HepG2 (cell line): ENCODE results near the gene PROX1. TPM values are rescaled to one million over a fixed set of nuclear protein-coding genes. Genes with fewer than 3 reads are reported as not detected.

Experiments used
- AHR ChIP-seq: IDR thresholded peaks from 2 replicates; pipeline ENCODE4 v1.6.1; 2018; ENCODE audit warnings: missing genetic modification reagents, missing compliant biosample characterization
- ERF ChIP-seq: IDR thresholded peaks from 2 replicates; pipeline ENCODE4 v1.6.1; 2018; ENCODE audit warnings: missing biosample characterization, missing genetic modification reagents
- ETV5 ChIP-seq: IDR thresholded peaks from 2 replicates; pipeline ENCODE4 v1.6.1; 2018; ENCODE audit warnings: missing biosample characterization, missing genetic modification reagents, inconsistent platforms, borderline replicate concordance
- KAT2B ChIP-seq: fragments of 150-350 bp; IDR thresholded peaks from 2 replicates; pipeline ENCODE4 v1.6.1; 2014; ENCODE audit warnings: low read depth, low read length, borderline replicate concordance
- KLF16 ChIP-seq, 2 experiments: sonication (generic) in 1 of 2; formaldehyde crosslinking in 1 of 2; IDR thresholded peaks; 2 replicates each; pipeline versions ENCODE4 v1.6.1 to v1.8.0; 2016 to 2023; ENCODE audit warnings: missing genetic modification reagents in 2 of 2, missing compliant biosample characterization in 1 of 2
- MIER2 ChIP-seq: IDR thresholded peaks from 2 replicates; pipeline ENCODE4 v1.6.1; 2016; ENCODE audit warnings: missing biosample characterization, missing genetic modification reagents
- NR2F1 ChIP-seq, 2 experiments: fragments of 450-650 bp in 1 of 2; formaldehyde crosslinking in 1 of 2; IDR thresholded peaks; 2 replicates each; pipeline versions ENCODE4 v1.5.0 to v1.6.1; 2016 to 2020; ENCODE audit warnings: mild to moderate bottlenecking in 1 of 2, missing compliant biosample characterization in 1 of 2, missing genetic modification reagents in 1 of 2, moderate library complexity in 1 of 2
- SMAD3 ChIP-seq: sonication (generic); formaldehyde crosslinking; IDR thresholded peaks from 2 replicates; pipeline ENCODE4 v1.4.0; 2020; ENCODE audit warnings: missing genetic modification reagents
- SOX13 ChIP-seq, 3 experiments: fragments of 450-650 bp in 1 of 3; sonication (generic) in 1 of 3; formaldehyde crosslinking in 1 of 3; IDR thresholded peaks in 2 of 3; conservative IDR thresholded peaks in 1 of 3; 2 replicates each; pipeline versions ENCODE4 v1.5.0 to v1.6.1; 2016 to 2020; ENCODE audit warnings: antibody characterized with exemption in 1 of 3, mild to moderate bottlenecking in 1 of 3, missing compliant biosample characterization in 1 of 3, missing genetic modification reagents in 1 of 3, moderate library complexity in 1 of 3
- SOX5 ChIP-seq: IDR thresholded peaks from 2 replicates; pipeline ENCODE4 v1.6.1; 2016; ENCODE audit warnings: borderline replicate concordance
- TBX2 ChIP-seq: sonication (generic); formaldehyde crosslinking; IDR thresholded peaks from 2 replicates; pipeline ENCODE4 v1.5.0; 2020; ENCODE audit warnings: missing genetic modification reagents, mild to moderate bottlenecking, borderline replicate concordance
- ZNF12 ChIP-seq: sonication (generic); formaldehyde crosslinking; IDR thresholded peaks from 2 replicates; pipeline ENCODE4 v1.5.0; 2020; ENCODE audit warnings: missing genetic modification reagents
- ZNF143 ChIP-seq: sonication (generic); formaldehyde crosslinking; IDR thresholded peaks from 2 replicates; pipeline ENCODE4 v1.4.0; 2020; ENCODE audit warnings: missing genetic modification reagents
- ZNF7 ChIP-seq: IDR thresholded peaks from 2 replicates; pipeline ENCODE4 v1.6.1; 2016; ENCODE audit warnings: missing biosample characterization, missing genetic modification reagents
- ZSCAN30 ChIP-seq: sonication (generic); formaldehyde crosslinking; IDR thresholded peaks from 2 replicates; pipeline ENCODE4 v1.5.0; 2020; ENCODE audit warnings: mild to moderate bottlenecking, missing genetic modification reagents
- polyA plus RNA-seq, 8 experiments: library from polyadenylated mRNA; depleted of rRNA in 3 of 8; stranded (reverse) in 7 of 8; unstranded in 1 of 8; fragments of >200 nt; fragmentation: Illumina TruSeq in 4 of 8; extraction: Trizol in 4 of 8; gene quantifications; 2 replicates each; pipeline versions ENCODE4 v1.2.1 to v1.2.3, GENCODE V29; 2011 to 2016; ENCODE audit warnings: low read depth in 4 of 8, missing spikeins in 1 of 8, mixed read lengths in 1 of 8; ENCODE audit not compliant: insufficient read depth in 1 of 8
- total RNA-seq, 5 experiments: library from RNA; depleted of rRNA; stranded (reverse); fragments of >200 nt; fragmentation: Illumina TruSeq; extraction: Trizol; gene quantifications; 2 replicates each; pipeline ENCODE4 v1.2.3, GENCODE V29; 2016; ENCODE audit warnings: low read depth in 1 of 5
- TF ChIP-seq, protein P1 (sequence below): sonication (generic); formaldehyde crosslinking; IDR thresholded peaks from 2 replicates; pipeline ENCODE4 v1.4.0; 2020; ENCODE audit warnings: missing genetic modification reagents
- TF ChIP-seq, protein P2 (sequence below): sonication (generic); formaldehyde crosslinking; IDR thresholded peaks from 2 replicates; pipeline ENCODE4 v1.4.0; 2020; ENCODE audit warnings: missing genetic modification reagents
- TF ChIP-seq, protein P3 (sequence below): sonication (generic); formaldehyde crosslinking; IDR thresholded peaks from 2 replicates; pipeline ENCODE4 v1.4.0; 2020; ENCODE audit warnings: missing genetic modification reagents
- TF ChIP-seq, protein P4 (sequence below): IDR thresholded peaks from 2 replicates; pipeline ENCODE4 v1.6.1; 2018; ENCODE audit warnings: missing genetic modification reagents, mild to moderate bottlenecking, missing compliant biosample characterization
- TF ChIP-seq, protein P5 (sequence below): sonication (generic); formaldehyde crosslinking; IDR thresholded peaks from 2 replicates; pipeline ENCODE4 v1.4.0; 2020; ENCODE audit warnings: missing genetic modification reagents

Gene PROX1
- total and polyA plus RNA-seq, 2 of the 13 experiments (the other 11 are each of a cell fraction or from before 2014, with no cell fraction given) = 12.3 to 30.2 TPM

DNA sequence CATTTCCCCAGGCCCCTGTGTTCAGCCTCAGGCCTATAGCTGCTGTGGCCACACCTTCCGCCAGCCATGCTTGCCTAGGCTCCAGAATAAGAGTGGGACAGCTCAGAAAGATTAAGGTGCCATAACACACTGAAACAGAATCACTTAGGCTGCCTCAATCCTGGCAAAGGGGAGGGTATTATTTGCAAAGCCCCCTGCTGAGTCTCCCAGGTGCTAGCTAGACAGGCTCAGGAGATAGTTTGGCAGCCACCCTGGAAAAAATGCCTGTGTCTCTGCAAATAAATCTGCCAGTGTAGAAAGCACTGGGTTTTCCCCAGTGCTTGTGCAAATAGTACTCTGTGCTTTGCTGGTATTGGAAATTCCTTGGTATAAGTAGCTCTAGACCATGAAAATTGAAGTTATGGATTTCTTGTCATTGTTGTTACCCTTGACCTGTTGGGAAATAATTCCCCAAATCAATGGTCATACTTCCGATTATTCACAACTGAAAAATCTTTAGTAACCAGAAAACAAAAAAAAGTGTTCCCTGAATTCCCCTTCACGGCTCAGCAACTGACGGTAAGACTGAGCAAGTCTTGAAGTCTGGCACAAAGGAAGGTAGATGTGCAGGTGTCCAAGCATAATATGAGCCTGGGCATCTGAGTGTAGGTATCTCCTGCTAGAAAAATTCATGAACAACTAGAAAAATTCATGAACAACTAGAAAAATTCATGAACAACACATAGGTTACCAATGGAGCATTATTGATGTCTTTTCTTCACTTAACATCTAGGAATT is 56.9 kb downstream of the PROX1 start (continued):
- TF ChIP-seq SOX13 (IDR thresholded peaks at IDR 0.05) = no peak
- TF ChIP-seq SOX13 (CRISPR knock-in tag; conservative IDR thresholded peaks at IDR 0.05 in 1 of 2, IDR thresholded peaks at IDR 0.05 in 1 of 2) = peak in 1 of 2 experiments; percentile 74; a peak in 2 of 4 replicates
- TF ChIP-seq, protein P1, sequence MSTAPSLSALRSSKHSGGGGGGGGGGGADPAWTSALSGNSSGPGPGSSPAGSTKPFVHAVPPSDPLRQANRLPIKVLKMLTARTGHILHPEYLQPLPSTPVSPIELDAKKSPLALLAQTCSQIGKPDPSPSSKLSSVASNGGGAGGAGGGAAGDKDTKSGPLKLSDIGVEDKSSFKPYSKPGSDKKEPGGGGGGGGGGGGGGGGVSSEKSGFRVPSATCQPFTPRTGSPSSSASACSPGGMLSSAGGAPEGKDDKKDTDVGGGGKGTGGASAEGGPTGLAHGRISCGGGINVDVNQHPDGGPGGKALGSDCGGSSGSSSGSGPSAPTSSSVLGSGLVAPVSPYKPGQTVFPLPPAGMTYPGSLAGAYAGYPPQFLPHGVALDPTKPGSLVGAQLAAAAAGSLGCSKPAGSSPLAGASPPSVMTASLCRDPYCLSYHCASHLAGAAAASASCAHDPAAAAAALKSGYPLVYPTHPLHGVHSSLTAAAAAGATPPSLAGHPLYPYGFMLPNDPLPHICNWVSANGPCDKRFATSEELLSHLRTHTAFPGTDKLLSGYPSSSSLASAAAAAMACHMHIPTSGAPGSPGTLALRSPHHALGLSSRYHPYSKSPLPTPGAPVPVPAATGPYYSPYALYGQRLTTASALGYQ (CRISPR knock-in tag) = no peak; the same call in 1 of the 2 replicates
- TF ChIP-seq NR2F1 (CRISPR knock-in tag; IDR thresholded peaks at IDR 0.05) = peak; percentile 18 to 82; a peak in 2 of 4 replicates
- TF ChIP-seq, protein P2, sequence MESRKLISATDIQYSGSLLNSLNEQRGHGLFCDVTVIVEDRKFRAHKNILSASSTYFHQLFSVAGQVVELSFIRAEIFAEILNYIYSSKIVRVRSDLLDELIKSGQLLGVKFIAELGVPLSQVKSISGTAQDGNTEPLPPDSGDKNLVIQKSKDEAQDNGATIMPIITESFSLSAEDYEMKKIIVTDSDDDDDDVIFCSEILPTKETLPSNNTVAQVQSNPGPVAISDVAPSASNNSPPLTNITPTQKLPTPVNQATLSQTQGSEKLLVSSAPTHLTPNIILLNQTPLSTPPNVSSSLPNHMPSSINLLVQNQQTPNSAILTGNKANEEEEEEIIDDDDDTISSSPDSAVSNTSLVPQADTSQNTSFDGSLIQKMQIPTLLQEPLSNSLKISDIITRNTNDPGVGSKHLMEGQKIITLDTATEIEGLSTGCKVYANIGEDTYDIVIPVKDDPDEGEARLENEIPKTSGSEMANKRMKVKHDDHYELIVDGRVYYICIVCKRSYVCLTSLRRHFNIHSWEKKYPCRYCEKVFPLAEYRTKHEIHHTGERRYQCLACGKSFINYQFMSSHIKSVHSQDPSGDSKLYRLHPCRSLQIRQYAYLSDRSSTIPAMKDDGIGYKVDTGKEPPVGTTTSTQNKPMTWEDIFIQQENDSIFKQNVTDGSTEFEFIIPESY (CRISPR knock-in tag) = peak; percentile 42; the same call in 1 of the 2 replicates
- TF ChIP-seq ZNF12 (CRISPR knock-in tag) = peak; percentile 59; the same call in 1 of the 2 replicates
- peak; percentile 82; the same call in 1 of the 2 replicates for TF ChIP-seq ETV5 (CRISPR knock-in tag)
- TF ChIP-seq SOX5 (CRISPR knock-in tag) = peak; percentile 23
- TF ChIP-seq ZNF143 (CRISPR knock-in tag) = no peak
- TF ChIP-seq, protein P3, sequence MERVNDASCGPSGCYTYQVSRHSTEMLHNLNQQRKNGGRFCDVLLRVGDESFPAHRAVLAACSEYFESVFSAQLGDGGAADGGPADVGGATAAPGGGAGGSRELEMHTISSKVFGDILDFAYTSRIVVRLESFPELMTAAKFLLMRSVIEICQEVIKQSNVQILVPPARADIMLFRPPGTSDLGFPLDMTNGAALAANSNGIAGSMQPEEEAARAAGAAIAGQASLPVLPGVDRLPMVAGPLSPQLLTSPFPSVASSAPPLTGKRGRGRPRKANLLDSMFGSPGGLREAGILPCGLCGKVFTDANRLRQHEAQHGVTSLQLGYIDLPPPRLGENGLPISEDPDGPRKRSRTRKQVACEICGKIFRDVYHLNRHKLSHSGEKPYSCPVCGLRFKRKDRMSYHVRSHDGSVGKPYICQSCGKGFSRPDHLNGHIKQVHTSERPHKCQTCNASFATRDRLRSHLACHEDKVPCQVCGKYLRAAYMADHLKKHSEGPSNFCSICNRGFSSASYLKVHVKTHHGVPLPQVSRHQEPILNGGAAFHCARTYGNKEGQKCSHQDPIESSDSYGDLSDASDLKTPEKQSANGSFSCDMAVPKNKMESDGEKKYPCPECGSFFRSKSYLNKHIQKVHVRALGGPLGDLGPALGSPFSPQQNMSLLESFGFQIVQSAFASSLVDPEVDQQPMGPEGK (CRISPR knock-in tag) = peak; percentile 50; the same call in 1 of the 2 replicates
- TF ChIP-seq KLF16 (CRISPR knock-in tag; IDR thresholded peaks at IDR 0.05) = no peak
- TF ChIP-seq KAT2B = peak; percentile 88
- TF ChIP-seq AHR (CRISPR knock-in tag) = no peak
- TF ChIP-seq TBX2 = peak; percentile 53; the same call in 1 of the 2 replicates
- no peak for TF ChIP-seq ZNF7 (CRISPR knock-in tag)
- TF ChIP-seq ZSCAN30 (CRISPR knock-in tag) = no peak
- TF ChIP-seq MIER2 (CRISPR knock-in tag) = no peak; the same call in 1 of the 2 replicates
- TF ChIP-seq, protein P4, sequence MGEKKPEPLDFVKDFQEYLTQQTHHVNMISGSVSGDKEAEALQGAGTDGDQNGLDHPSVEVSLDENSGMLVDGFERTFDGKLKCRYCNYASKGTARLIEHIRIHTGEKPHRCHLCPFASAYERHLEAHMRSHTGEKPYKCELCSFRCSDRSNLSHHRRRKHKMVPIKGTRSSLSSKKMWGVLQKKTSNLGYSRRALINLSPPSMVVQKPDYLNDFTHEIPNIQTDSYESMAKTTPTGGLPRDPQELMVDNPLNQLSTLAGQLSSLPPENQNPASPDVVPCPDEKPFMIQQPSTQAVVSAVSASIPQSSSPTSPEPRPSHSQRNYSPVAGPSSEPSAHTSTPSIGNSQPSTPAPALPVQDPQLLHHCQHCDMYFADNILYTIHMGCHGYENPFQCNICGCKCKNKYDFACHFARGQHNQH (CRISPR knock-in tag) = no peak
- TF ChIP-seq SMAD3 (CRISPR knock-in tag) = peak; percentile 71; the same call in 1 of the 2 replicates
- TF ChIP-seq ERF (CRISPR knock-in tag) = peak; percentile 31; the same call in 1 of the 2 replicates
- TF ChIP-seq, protein P5, sequence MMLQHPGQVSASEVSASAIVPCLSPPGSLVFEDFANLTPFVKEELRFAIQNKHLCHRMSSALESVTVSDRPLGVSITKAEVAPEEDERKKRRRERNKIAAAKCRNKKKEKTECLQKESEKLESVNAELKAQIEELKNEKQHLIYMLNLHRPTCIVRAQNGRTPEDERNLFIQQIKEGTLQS (CRISPR knock-in tag) = no peak
